DMS53 (cell line): ENCODE data around the gene KDM1A.
A peak's percentile ranks its signal among the peaks of the same experiment; 100 is the strongest.
"Not testable (repeated sequence)": the region's sequence is repeated elsewhere in the genome, so short reads cannot be mapped to it uniquely, and the experiment has no call there.

Experiments
- DNase-seq: peaks from one replicate; lab custom pipeline; 2025; lab: John Stamatoyannopoulos, UW

Gene KDM1A

GRCh38 chr1:23019094-23019862 lies at the start of gene KDM1A:
KDM1A (plus strand) TSS chr1:23019468; CDS start chr1:23019597, 129 bp downstream.
- DNase-seq, result peak; percentile 99

GRCh38 chr1:22970096-22970495 lies 49.2 kb upstream of the KDM1A start:
- DNase-seq, result no peak

DNA sequence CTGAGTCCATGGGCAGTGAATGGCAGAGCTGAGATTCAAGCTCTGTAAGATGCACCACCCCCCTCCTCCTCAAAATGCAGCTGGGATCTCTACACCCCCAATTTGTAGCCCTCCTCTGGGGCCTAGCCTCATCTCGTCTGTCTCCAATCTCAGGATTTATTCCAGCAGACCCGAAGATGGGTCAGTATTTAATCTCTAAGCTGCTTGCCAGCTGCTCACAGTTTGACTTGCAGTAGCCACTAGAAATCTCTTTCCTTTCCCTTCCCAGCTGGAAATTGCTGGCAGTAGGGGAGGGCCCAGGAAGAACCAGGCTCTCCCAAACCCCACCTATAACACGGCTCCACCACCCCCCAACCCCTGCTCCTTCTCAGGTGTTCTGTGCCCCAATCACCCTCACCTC lies 48.1 kb upstream of the KDM1A start:
- DNase-seq, result no peak

DNA sequence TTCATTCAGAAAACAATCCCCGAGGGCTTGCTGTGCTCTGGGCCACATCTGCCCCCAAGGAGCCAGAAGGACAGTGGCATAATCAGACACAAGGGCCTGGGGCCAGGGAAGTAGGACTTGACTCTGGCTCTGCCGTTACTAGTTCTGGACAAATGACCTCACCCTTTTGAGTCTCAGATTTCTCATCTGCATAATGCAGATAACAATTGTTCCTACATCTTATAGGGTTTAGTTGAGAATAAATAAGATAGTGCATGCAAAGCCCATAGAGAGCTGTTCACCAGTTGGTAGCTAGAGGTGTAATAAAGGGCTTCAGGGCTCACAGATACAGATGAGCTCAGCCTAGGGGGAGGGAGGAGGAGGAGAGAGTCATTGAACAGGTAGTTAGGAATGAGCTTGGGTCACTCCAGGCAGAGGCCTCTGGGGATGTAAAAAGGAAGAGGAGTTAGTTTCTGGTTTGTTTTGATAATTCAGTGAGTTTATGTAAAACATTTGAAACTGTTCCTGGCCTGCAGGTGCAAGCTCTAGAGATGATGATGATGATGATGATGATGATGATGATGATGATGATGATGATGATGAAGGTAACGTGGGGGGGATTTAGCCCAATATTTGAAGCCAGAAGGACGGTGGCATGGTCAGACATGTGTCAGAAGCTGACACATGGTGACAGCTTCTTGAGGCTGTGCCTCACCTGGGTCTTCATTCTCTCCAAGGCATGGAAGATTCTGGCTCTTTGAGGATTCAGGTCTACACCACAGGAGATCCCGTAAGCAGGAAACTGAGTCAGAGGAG lies 47.5 kb upstream of the KDM1A start:
- DNase-seq, result peak; percentile 18

DNA sequence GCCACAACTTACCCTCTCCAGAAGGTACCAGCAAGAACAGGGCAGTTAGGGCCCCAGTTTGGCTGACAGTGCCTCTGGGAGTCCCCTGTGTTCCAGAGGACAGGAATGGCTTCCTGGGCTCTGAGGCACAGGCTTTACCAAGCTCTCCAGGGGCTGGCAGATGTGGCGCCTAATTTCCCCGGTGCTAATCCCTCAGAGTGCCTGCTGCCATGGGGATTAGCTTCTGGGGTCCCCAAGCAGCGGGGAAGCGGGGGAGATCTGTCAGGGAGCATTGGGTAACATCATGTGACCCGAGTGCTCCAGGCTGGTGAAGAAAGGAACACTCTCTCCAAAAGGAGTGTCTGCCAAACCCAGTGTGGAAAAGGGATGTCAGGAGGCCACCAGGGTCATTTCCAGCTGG lies 46.5 kb upstream of the KDM1A start, which contains the start of gene LACTBL1:
Gene LACTBL1, minus strand, starts transcription at position 107 of the 400 bp plus-strand sequence. CDS start 550 bp downstream, outside the sequence.
- DNase-seq, result no peak

DNA sequence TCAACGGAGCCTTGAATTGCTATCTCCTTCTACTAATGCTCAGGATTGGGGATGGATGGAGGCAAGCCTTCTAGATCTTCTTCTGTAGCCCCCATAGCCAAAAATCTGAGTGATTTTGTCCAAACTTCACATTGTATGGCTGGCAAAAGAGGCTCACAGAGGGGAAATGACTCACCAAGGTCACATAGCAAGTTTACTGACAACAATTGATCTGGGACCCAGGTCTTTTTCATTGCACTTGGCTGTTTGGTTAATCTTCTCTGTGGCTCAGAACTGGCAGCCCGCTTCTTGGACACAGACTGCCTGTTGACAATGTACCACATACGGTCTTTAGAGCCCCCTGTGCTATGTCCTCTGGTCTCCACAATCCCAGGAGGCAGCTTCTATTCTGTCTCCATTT lies 43.6 kb upstream of the KDM1A start:
- no peak for DNase-seq

- no peak for DNase-seq
Observed at GRCh38 chr1:22976127-22976460, 43.2 kb upstream of the KDM1A start.

GRCh38 chr1:22976461-22977243 lies 42.6 kb upstream of the KDM1A start:
- peak; percentile 92 for DNase-seq

GRCh38 chr1:22978299-22978698 lies 41.0 kb upstream of the KDM1A start:
- DNase-seq, result peak; percentile 21

GRCh38 chr1:22980471-22980790 lies 38.8 kb upstream of the KDM1A start:
- not testable (repeated sequence) for DNase-seq

GRCh38 chr1:22983944-22984343 lies 35.3 kb upstream of the KDM1A start:
- no peak for DNase-seq

GRCh38 chr1:22992384-22992783 lies 26.9 kb upstream of the KDM1A start:
- not testable (repeated sequence) for DNase-seq

DNA sequence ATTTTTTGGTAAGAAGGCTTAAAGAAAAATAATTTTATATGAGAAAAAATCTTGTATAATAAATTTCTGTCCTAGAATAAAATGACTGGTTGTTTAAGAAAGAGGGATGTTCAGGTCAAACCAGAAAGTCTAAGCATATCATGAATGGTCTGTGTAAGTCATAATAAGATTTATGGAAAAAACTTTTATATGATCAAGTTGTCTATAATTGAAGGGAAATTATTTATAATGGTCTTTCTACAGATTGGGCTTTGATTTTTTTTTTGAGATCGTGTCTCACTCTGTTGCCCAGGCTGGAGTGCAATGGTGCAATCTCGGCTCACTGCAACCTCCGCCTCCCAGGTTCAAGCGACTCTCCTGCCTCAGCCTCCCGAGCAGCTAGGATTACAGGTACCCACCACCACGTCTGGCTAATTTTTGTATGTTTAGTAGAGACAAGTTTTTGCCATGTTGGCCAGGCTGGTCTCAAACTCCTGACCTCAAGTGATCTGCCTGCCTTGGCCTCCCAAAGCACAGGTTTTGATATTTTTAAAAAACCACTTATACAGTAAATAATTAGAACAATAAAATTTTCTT lies 26.0 kb upstream of the KDM1A start:
- DNase-seq, result peak; percentile 52

GRCh38 chr1:22995774-22996173 lies 23.5 kb upstream of the KDM1A start:
- DNase-seq, result no peak

- not testable (repeated sequence) for DNase-seq
Observed at GRCh38 chr1:22997528-22997927, 21.7 kb upstream of the KDM1A start.

- DNase-seq, result not testable (repeated sequence)
Observed at GRCh38 chr1:23000133-23000532, 19.1 kb upstream of the KDM1A start.

DNA sequence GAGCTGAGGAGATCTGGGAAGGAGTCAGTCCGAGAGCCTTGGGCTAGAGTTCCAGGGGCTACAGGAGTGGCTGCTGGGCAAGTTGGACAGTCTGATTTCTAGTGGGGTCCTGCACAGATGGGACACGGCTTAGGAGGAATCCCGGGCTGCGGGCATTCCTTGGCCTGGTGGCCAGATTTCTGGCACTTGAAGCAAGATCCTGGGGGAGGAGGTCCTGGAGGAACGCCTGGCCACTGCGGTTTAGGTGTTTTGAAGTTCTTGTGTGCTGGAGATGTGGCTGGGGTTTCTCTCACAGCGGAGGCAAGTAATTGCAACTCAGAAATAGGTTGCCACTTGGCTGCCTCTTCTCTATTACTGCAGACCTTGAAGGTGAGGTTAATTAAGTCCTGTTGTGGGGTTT lies 17.1 kb upstream of the KDM1A start:
- DNase-seq, result not testable (repeated sequence)

DNA sequence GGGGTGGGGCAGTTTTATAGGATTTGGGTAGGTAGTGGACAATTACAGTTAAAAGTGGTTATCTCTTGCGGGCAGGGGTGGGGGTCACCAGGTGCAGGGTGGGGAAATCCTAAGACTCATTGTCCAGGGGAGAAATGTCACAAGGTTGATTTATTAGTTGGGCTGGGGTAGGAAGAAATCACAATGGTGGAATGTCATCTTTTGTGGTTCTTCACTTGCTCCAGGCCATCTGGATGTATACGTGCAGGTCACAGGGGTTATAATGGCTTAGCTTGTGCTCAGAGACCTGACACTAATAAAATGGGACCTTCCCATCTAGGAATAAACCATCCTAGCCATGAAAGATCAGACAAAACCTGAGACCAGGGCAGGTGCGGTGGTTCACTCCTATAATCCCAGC lies 15.2 kb upstream of the KDM1A start:
- DNase-seq, result no peak

DNA sequence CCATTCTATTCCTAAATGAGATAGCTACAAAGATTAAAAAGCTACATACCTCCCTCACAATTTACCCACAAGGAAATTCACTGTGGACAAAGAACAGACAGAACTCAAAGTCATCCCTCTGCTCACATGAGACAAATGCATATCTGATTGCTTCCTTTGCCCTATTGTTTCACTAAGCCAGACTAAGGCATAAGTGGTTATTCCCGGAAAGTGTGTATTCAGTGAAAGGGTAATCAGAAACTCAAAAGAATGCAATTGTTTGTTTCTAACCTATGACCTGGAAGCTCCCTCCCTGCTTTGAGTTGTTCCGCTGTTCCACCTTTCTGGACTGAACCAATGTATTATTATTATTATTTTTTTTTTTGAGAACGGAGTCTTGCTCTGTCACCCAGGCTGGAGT lies 14.5 kb upstream of the KDM1A start:
- DNase-seq, result peak; percentile 66

DNA sequence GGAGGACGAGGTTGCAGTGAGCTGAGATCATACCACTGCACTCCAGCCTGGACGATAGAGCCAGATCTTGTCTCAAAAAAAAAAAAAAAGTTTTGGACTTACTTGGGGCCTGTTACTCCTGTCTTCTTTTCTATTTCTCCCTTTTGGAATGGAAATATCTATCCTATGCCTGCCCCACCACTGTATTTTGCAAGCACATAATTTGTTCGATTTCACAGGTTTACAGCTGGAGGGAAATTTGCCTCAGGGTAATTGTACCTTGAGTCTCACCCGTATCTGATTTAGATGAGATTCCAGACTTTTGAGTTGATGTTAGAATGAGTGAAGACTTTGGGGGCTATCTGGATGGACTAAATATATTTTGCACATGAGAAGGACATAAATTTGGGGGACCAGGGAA lies 12.2 kb upstream of the KDM1A start:
- DNase-seq, result no peak

DNA sequence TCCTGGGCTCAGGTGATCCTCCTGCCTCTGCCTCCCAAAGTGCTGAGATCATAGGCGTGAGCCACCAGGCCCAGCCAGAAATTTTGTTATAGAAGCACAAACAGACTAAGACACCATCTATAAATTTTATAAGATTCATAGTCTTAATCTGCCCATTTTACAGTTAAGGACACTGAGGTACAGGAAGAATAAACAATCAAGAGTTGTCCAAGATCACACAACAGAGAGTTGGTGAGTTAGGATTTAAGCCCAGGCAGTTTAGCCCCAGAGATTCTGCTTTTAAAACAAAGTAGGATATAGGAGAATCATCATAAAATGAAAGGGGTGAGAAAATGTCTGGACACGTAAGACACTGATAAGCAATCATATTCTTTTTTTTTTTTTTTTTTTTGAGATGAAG lies 10.4 kb upstream of the KDM1A start:
- DNase-seq, result no peak

DNA sequence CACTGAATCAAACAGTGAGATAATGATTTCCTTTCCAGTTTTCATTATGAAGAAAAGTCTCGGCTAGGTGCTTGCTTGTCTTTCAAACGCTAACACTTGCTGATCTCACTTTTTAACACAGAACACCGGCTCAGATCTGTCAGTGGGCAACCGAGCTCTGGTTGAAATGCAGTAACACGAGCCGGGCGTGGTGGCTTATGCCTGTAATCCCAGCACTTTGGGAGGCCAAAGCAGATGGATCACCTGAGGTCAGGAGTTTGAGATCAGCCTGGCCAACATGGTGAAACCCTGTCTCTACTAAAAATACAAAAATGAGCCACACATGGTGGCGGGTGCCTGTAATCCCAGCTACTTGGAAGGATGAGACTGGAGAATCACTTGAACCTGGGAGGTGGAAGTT lies 9.2 kb upstream of the KDM1A start:
- DNase-seq, result not testable (repeated sequence)
